22Rv1 (cell line): ENCODE results near the gene HMGCS2.

Experiments
- H3K27ac ChIP-seq: fragments of 450-650 bp; 2 replicates; pipeline ENCODE4 v1.5.1; 2017
- ZFX ChIP-seq: fragments of 450-650 bp; IDR thresholded peaks from 2 replicates; pipeline ENCODE4 v1.6.1; 2017; ENCODE audit warnings: antibody characterized with exemption, borderline replicate concordance
- TF ChIP-seq, protein P1 (sequence below): fragments of 450-650 bp; IDR thresholded peaks from 2 replicates; pipeline ENCODE4 v1.5.1; 2017; ENCODE audit warnings: mild to moderate bottlenecking

Gene HMGCS2

DNA sequence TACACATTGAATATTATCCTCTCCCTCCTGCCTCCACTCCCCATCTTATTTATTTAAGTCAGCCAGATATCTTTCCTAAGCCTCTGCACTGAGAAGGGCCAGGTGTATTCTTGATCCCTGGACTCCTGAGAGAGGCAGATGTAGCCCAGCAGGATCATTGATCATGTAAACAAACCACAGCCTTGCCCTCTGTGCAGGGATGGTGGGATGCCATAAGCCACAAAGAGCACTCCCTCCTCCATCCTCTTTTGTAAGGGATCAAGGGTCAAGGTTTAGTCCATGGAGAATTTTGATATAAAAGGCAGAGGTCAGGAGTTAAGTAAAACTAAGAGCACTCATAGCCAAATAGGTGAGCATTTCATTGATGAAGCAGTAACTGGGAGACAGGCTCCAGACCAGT is 39.7 kb downstream of the HMGCS2 start:
- no peak for TF ChIP-seq ZFX
- TF ChIP-seq, protein P1, sequence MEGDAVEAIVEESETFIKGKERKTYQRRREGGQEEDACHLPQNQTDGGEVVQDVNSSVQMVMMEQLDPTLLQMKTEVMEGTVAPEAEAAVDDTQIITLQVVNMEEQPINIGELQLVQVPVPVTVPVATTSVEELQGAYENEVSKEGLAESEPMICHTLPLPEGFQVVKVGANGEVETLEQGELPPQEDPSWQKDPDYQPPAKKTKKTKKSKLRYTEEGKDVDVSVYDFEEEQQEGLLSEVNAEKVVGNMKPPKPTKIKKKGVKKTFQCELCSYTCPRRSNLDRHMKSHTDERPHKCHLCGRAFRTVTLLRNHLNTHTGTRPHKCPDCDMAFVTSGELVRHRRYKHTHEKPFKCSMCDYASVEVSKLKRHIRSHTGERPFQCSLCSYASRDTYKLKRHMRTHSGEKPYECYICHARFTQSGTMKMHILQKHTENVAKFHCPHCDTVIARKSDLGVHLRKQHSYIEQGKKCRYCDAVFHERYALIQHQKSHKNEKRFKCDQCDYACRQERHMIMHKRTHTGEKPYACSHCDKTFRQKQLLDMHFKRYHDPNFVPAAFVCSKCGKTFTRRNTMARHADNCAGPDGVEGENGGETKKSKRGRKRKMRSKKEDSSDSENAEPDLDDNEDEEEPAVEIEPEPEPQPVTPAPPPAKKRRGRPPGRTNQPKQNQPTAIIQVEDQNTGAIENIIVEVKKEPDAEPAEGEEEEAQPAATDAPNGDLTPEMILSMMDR: no peak
- no peak overlapping the region for H3K27ac ChIP-seq

GRCh38 chr1:119727991-119728390 is 40.7 kb downstream of the HMGCS2 start:
- H3K27ac ChIP-seq: no peak overlapping the region
- TF ChIP-seq ZFX: no peak
- TF ChIP-seq, protein P1: no peak

GRCh38 chr1:119725626-119726025 is 43.1 kb downstream of the HMGCS2 start:
- no peak overlapping the region for H3K27ac ChIP-seq
- TF ChIP-seq, protein P1: no peak
- no peak for TF ChIP-seq ZFX

GRCh38 chr1:119724611-119725218 is 44.0 kb downstream of the HMGCS2 start:
- TF ChIP-seq, protein P1: no peak
- TF ChIP-seq ZFX: no peak
- no peak overlapping the region for H3K27ac ChIP-seq

DNA sequence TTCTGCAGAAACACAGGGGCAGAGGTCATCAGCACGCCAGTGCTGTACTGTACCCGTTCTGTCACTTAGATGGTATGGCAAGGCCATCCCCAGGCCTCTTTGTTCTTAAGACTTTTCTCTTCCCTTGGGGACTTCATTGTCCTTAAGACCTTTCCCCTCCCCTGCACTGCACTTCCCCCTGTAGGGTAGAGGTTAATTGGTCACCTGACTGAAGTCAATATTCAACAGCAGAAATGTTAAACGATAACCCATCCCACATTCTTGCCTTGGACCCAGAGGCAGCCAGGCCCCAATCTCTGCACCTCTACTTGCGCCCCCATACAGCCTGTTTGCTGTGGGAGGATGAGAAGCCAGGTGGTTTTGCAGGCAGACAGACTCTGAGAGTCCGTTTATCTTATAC is 46.8 kb downstream of the HMGCS2 start:
- TF ChIP-seq ZFX: no peak
- TF ChIP-seq, protein P1: no peak
- no peak overlapping the region for H3K27ac ChIP-seq

DNA sequence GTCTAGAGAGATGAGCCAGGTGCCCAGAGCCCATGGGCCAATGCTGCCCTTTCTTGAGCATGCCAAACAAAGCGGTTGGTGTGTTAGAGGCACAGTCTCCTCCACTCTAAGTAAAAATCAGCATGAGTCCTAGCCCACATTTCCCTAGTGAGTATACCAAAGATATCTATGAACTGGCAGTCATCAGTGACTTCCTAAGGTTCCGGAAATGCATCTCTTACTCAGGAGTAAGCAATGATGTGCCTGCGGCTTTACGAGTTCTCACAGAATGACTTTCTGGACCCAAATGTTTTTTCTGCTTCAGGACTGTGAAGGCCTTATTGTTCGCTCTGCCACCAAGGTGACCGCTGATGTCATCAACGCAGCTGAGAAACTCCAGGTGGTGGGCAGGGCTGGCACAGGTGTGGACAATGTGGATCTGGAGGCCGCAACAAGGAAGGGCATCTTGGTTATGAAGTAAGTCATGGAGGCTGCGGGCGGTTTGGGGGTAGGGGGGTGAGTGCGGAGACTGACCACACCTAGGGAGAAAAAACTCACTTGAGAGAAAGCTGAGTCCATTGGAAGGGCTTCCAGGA is 47.8 kb downstream of the HMGCS2 start:
- TF ChIP-seq ZFX: no peak
- TF ChIP-seq, protein P1: no peak
- no peak overlapping the region for H3K27ac ChIP-seq

- no peak overlapping the region for H3K27ac ChIP-seq
- TF ChIP-seq, protein P1: no peak
- TF ChIP-seq ZFX: no peak
Observed at GRCh38 chr1:119718972-119719371, 49.7 kb downstream of the HMGCS2 start.
